Nucleus accumbens (tissue), 56 donors: Measurements from ENCODE around the gene LIMK1.
A peak's percentile ranks its signal among the peaks of the same experiment; 100 is the strongest.
"Not testable (repeated sequence)": the region's sequence is repeated elsewhere in the genome, so short reads cannot be mapped to it uniquely, and the experiment has no call there.

Experiments used
- DNase-seq, 56 donors: peaks; one replicate each; lab custom pipeline; 2025; lab: John Stamatoyannopoulos, UW

LIMK1 gene

GRCh38 chr7:74116356-74116755 lies 32.8 kb downstream of the LIMK1 start:
- no peak for DNase-seq

GRCh38 chr7:74119831-74120230 lies 36.2 kb downstream of the LIMK1 start:
- DNase-seq = no peak

GRCh38 chr7:74121401-74122249 lies 38.0 kb downstream of the LIMK1 start:
- no peak for DNase-seq

- DNase-seq = not testable (repeated sequence)
Measured at GRCh38 chr7:74123892-74124291, 40.3 kb downstream of the LIMK1 start.

GRCh38 chr7:74126220-74126880 lies 42.7 kb downstream of the LIMK1 start:
- peak in 4 of 56 donors; percentile 1 to 15 (median 8) for DNase-seq

GRCh38 chr7:74129887-74130286 lies 46.3 kb downstream of the LIMK1 start:
- DNase-seq = no peak

- no peak for DNase-seq
Measured at GRCh38 chr7:74130518-74130917, 46.9 kb downstream of the LIMK1 start.

GRCh38 chr7:74134117-74134620 lies 50.6 kb downstream of the LIMK1 start:
- no peak for DNase-seq

GRCh38 chr7:74138334-74138867 lies 54.8 kb downstream of the LIMK1 start:
- DNase-seq = no peak

- peak in 9 of 56 donors; percentile 0 to 22 (median 2) for DNase-seq
Measured at GRCh38 chr7:74138945-74139843, 55.6 kb downstream of the LIMK1 start.

- no peak for DNase-seq
Measured at GRCh38 chr7:74141705-74142104, 58.1 kb downstream of the LIMK1 start.

- no peak for DNase-seq
Measured at GRCh38 chr7:74143383-74143782, 59.8 kb downstream of the LIMK1 start.

GRCh38 chr7:74148491-74148890 lies 64.9 kb downstream of the LIMK1 start:
- no peak for DNase-seq

GRCh38 chr7:74149071-74149470 lies 65.5 kb downstream of the LIMK1 start:
- DNase-seq = no peak

GRCh38 chr7:74149603-74150002 lies 66.0 kb downstream of the LIMK1 start:
- DNase-seq = no peak

GRCh38 chr7:74153736-74154135 lies 70.1 kb downstream of the LIMK1 start:
- no peak for DNase-seq

- no peak for DNase-seq
Measured at GRCh38 chr7:74155810-74156395, 72.3 kb downstream of the LIMK1 start.

GRCh38 chr7:74157605-74158004 lies 74.0 kb downstream of the LIMK1 start:
- DNase-seq = no peak

GRCh38 chr7:74164985-74165456 lies 81.4 kb downstream of the LIMK1 start:
- DNase-seq = peak in 1 of 56 donors; percentile 2
